ENCODE data around the gene EFCAB13. TPM values are rescaled to one million over a fixed set of nuclear protein-coding genes. Genes with fewer than 3 reads are reported as not detected.

EFCAB13 gene
- total RNA-seq, 2 donors from 2014 or later, result 3.0 to 3.4 TPM

GRCh38 chr17:47287639-47288038, 36.1 kb upstream of the EFCAB13 start:
- Mint-ChIP-seq H3K36me3 (ENCODE audit: low read depth) (no peaks in the 10 kb centered on the region), H3K4me3 (no peak overlapping the region), H3K4me1 (no peaks in the 10 kb centered on the region), H3K9me3 (no peaks in the 10 kb centered on the region), H3K27me3 (peaks cover 6% of the 10 kb centered on the region), H3K27ac (no peak overlapping the region)
- no peak for ATAC-seq (replicated peaks)

- H3K4me3 Mint-ChIP-seq, result no peak overlapping the region
- H3K27me3 Mint-ChIP-seq, result peaks cover 5% of the 10 kb centered on the region
These were observed 35.1 kb upstream of the EFCAB13 start for GRCh38 chr17:47288531-47289116.

GRCh38 chr17:47289302-47289701, 34.5 kb upstream of the EFCAB13 start:
- H3K27ac Mint-ChIP-seq, result no peak overlapping the region
- no peaks in the 10 kb centered on the region for H3K9me3 Mint-ChIP-seq
- H3K4me3 Mint-ChIP-seq, result no peak overlapping the region
- ATAC-seq (replicated peaks), result no peak
- no peaks in the 10 kb centered on the region for H3K4me1 Mint-ChIP-seq
- no peaks in the 10 kb centered on the region for H3K36me3 Mint-ChIP-seq (ENCODE audit: low read depth)
- no peaks in the 10 kb centered on the region for H3K27me3 Mint-ChIP-seq

More at GRCh38 chr17:47288531-47289116, 35.1 kb upstream of the EFCAB13 start:
- H3K36me3 Mint-ChIP-seq (ENCODE audit: low read depth), result no peaks in the 10 kb centered on the region
- ATAC-seq (replicated peaks), result no peak
- H3K27ac Mint-ChIP-seq, result no peak overlapping the region
- no peaks in the 10 kb centered on the region for H3K4me1 Mint-ChIP-seq
- no peaks in the 10 kb centered on the region for H3K9me3 Mint-ChIP-seq

- no peaks in the 10 kb centered on the region for H3K4me1 Mint-ChIP-seq
- no peak for ATAC-seq (replicated peaks)
- no peaks in the 10 kb centered on the region for H3K36me3 Mint-ChIP-seq (ENCODE audit: low read depth)
- H3K9me3 Mint-ChIP-seq, result no peaks in the 10 kb centered on the region
- no peak overlapping the region for H3K27ac Mint-ChIP-seq
- H3K27me3 Mint-ChIP-seq, result peaks cover 3% of the 10 kb centered on the region
- no peak overlapping the region for H3K4me3 Mint-ChIP-seq
These were observed 32.9 kb upstream of the EFCAB13 start for GRCh38 chr17:47290870-47291241.

GRCh38 chr17:47291242-47291873, 32.4 kb upstream of the EFCAB13 start:
- Mint-ChIP-seq H3K27me3 (peaks cover 3% of the 10 kb centered on the region), H3K27ac (no peak overlapping the region), H3K4me3 (no peak overlapping the region), H3K9me3 (no peaks in the 10 kb centered on the region), H3K4me1 (no peaks in the 10 kb centered on the region), H3K36me3 (ENCODE audit: low read depth) (no peaks in the 10 kb centered on the region)
- no peak for ATAC-seq (replicated peaks)

- no peak overlapping the region for H3K27ac Mint-ChIP-seq
- no peak overlapping the region for H3K4me3 Mint-ChIP-seq
- H3K27me3 Mint-ChIP-seq, result peaks cover 3% of the 10 kb centered on the region
- no peak for ATAC-seq (replicated peaks)
- no peaks in the 10 kb centered on the region for H3K36me3 Mint-ChIP-seq (ENCODE audit: low read depth)
- no peaks in the 10 kb centered on the region for H3K4me1 Mint-ChIP-seq
- no peaks in the 10 kb centered on the region for H3K9me3 Mint-ChIP-seq
These were observed 31.5 kb upstream of the EFCAB13 start for GRCh38 chr17:47292206-47292605.

- Mint-ChIP-seq H3K27me3 (peaks cover 3% of the 10 kb centered on the region), H3K36me3 (ENCODE audit: low read depth) (no peaks in the 10 kb centered on the region), H3K4me1 (no peaks in the 10 kb centered on the region), H3K4me3 (no peak overlapping the region), H3K9me3 (no peaks in the 10 kb centered on the region), H3K27ac (no peak overlapping the region)
- ATAC-seq (replicated peaks), result no peak
These were observed 28.5 kb upstream of the EFCAB13 start for GRCh38 chr17:47295037-47295873.

- Mint-ChIP-seq H3K27ac (no peak overlapping the region), H3K9me3 (no peaks in the 10 kb centered on the region), H3K27me3 (peaks cover 3% of the 10 kb centered on the region), H3K4me1 (no peaks in the 10 kb centered on the region), H3K36me3 (ENCODE audit: low read depth) (no peaks in the 10 kb centered on the region), H3K4me3 (no peak overlapping the region)
- no peak for ATAC-seq (replicated peaks)
These were observed 27.9 kb upstream of the EFCAB13 start for GRCh38 chr17:47295874-47296255.

- Mint-ChIP-seq H3K4me3 (no peak overlapping the region), H3K27me3 (peaks cover 3% of the 10 kb centered on the region), H3K36me3 (ENCODE audit: low read depth) (no peaks in the 10 kb centered on the region), H3K4me1 (no peaks in the 10 kb centered on the region), H3K27ac (no peak overlapping the region), H3K9me3 (peaks cover 6% of the 10 kb centered on the region)
- no peak for ATAC-seq (replicated peaks)
These were observed 25.9 kb upstream of the EFCAB13 start for GRCh38 chr17:47297661-47298400.

- no peaks in the 10 kb centered on the region for H3K4me1 Mint-ChIP-seq
- H3K9me3 Mint-ChIP-seq, result peaks cover 6% of the 10 kb centered on the region
- H3K27me3 Mint-ChIP-seq, result peaks cover 3% of the 10 kb centered on the region
- H3K36me3 Mint-ChIP-seq (ENCODE audit: low read depth), result no peaks in the 10 kb centered on the region
- H3K27ac Mint-ChIP-seq, result no peak overlapping the region
- ATAC-seq (replicated peaks), result no peak
- H3K4me3 Mint-ChIP-seq, result no peak overlapping the region
These were observed 25.0 kb upstream of the EFCAB13 start for GRCh38 chr17:47298712-47299111.

- Mint-ChIP-seq H3K9me3 (peaks cover 6% of the 10 kb centered on the region), H3K27ac (no peak overlapping the region), H3K36me3 (ENCODE audit: low read depth) (no peaks in the 10 kb centered on the region), H3K27me3 (peaks cover 3% of the 10 kb centered on the region), H3K4me3 (no peak overlapping the region), H3K4me1 (no peaks in the 10 kb centered on the region)
- ATAC-seq (replicated peaks), result no peak
These were observed 24.4 kb upstream of the EFCAB13 start for GRCh38 chr17:47299239-47299910.

- Mint-ChIP-seq H3K27ac (no peak overlapping the region), H3K36me3 (ENCODE audit: low read depth) (no peaks in the 10 kb centered on the region), H3K27me3 (no peaks in the 10 kb centered on the region), H3K4me1 (peaks cover 7% of the 10 kb centered on the region), H3K9me3 (peaks cover 6% of the 10 kb centered on the region), H3K4me3 (no peak overlapping the region)
- no peak for ATAC-seq (replicated peaks)
These were observed 23.0 kb upstream of the EFCAB13 start for GRCh38 chr17:47300718-47301117.

- no peaks in the 10 kb centered on the region for H3K36me3 Mint-ChIP-seq (ENCODE audit: low read depth)
- no peaks in the 10 kb centered on the region for H3K27me3 Mint-ChIP-seq
- ATAC-seq (replicated peaks), result peak; percentile 77
These were observed 22.6 kb upstream of the EFCAB13 start for GRCh38 chr17:47301161-47301560.

GRCh38 chr17:47301831-47302230, 21.9 kb upstream of the EFCAB13 start:
- ATAC-seq (replicated peaks), result peak; percentile 46
- H3K27me3 Mint-ChIP-seq, result no peaks in the 10 kb centered on the region
- H3K27ac Mint-ChIP-seq, result no peak overlapping the region
- peaks cover 7% of the 10 kb centered on the region for H3K4me1 Mint-ChIP-seq
- no peak overlapping the region for H3K4me3 Mint-ChIP-seq
- no peaks in the 10 kb centered on the region for H3K36me3 Mint-ChIP-seq (ENCODE audit: low read depth)
- peaks cover 6% of the 10 kb centered on the region for H3K9me3 Mint-ChIP-seq

More at GRCh38 chr17:47301161-47301560, 22.6 kb upstream of the EFCAB13 start:
- no peak overlapping the region for H3K4me3 Mint-ChIP-seq
- H3K9me3 Mint-ChIP-seq, result peaks cover 6% of the 10 kb centered on the region
- H3K27ac Mint-ChIP-seq, result no peak overlapping the region
- H3K4me1 Mint-ChIP-seq, result peaks cover 7% of the 10 kb centered on the region
